Testis (tissue), 3 donors: ENCODE data around the gene DMPK. TPM values are rescaled to one million over a fixed set of nuclear protein-coding genes. Genes with fewer than 3 reads are reported as not detected.

Experiments used
- polyA plus RNA-seq: library from polyadenylated mRNA; stranded (reverse); fragments of 350-450 nt; fragmentation: Illumina TruSeq; extraction: RNeasy Lipid Tissue Mini Kit (QIAGEN cat#74804); gene quantifications from one replicate; pipeline ENCODE4 v1.2.3, GENCODE V29; 2014; ENCODE audit warnings: low read depth, low replicate concordance; ENCODE audit not compliant: insufficient read depth
- total RNA-seq, 2 donors: library from RNA; depleted of rRNA; stranded (reverse); fragments of >200 nt; gene quantifications; one replicate each; pipeline ENCODE4 v1.2.3, GENCODE V29; 2016

The DMPK gene
- total and polyA plus RNA-seq, 3 donors from 2014 or later: 42.6 to 68.8 (median 66.2) TPM

Other genes starting within 250 kb of the DMPK start
- gene OPA3, start 197.7 kb downstream of the DMPK start, total RNA-seq: 10 to 100 TPM; 18.3 to 19.3 TPM
- gene OPA3, start 197.7 kb downstream of the DMPK start, polyA plus RNA-seq: 20.9 TPM
- 1 to 10 TPM in 1 of 2 donors, under 1 TPM in 1; 0.81 to 1.9 TPM for gene GPR4, start 180.3 kb downstream of the DMPK start, total RNA-seq
- 3.2 TPM for gene GPR4, start 180.3 kb downstream of the DMPK start, polyA plus RNA-seq
- 10 to 100 TPM; 36.3 to 48.4 TPM for gene EML2, start 143.1 kb downstream of the DMPK start, total RNA-seq
- gene EML2, start 143.1 kb downstream of the DMPK start, polyA plus RNA-seq: 28.5 TPM
- under 1 TPM; 0.16 to 0.74 TPM for gene GIPR, start 114.3 kb downstream of the DMPK start, total RNA-seq
- 0.50 TPM for gene GIPR, start 114.3 kb downstream of the DMPK start, polyA plus RNA-seq
- 100 to 1,000 TPM; 111 to 128 TPM for gene SNRPD2, start 90.5 kb downstream of the DMPK start, total RNA-seq
- 242 TPM for gene SNRPD2, start 90.5 kb downstream of the DMPK start, polyA plus RNA-seq
- 1 to 10 TPM; 5.3 to 6.9 TPM for gene QPCTL, start 89.8 kb downstream of the DMPK start, total RNA-seq
- 3.5 TPM for gene QPCTL, start 89.8 kb downstream of the DMPK start, polyA plus RNA-seq
- gene FBXO46, start 51.6 kb downstream of the DMPK start, total RNA-seq: 10 to 100 TPM; 22.4 to 24.2 TPM
- gene FBXO46, start 51.6 kb downstream of the DMPK start, polyA plus RNA-seq: 20.1 TPM
- gene MEIOSIN, start 49.1 kb downstream of the DMPK start, total RNA-seq: 10 to 100 TPM in 1 of 2 donors, 1 to 10 TPM in 1; 9.2 to 13.8 TPM
- 10.4 TPM for gene MEIOSIN, start 49.1 kb downstream of the DMPK start, polyA plus RNA-seq
- 10 to 100 TPM; 16.1 to 19.4 TPM for gene SIX5, start 13.2 kb downstream of the DMPK start, total RNA-seq
- gene SIX5, start 13.2 kb downstream of the DMPK start, polyA plus RNA-seq: 12.9 TPM
- 100 to 1,000 TPM; 111 to 124 TPM for gene DMWD, start 10.4 kb upstream of the DMPK start, total RNA-seq
- gene DMWD, start 10.4 kb upstream of the DMPK start, polyA plus RNA-seq: 59.0 TPM
- 10 to 100 TPM; 17.0 to 20.9 TPM for gene RSPH6A, start 32.8 kb upstream of the DMPK start, total RNA-seq
- gene RSPH6A, start 32.8 kb upstream of the DMPK start, polyA plus RNA-seq: 88.3 TPM
- 100 to 1,000 TPM; 123 to 142 TPM for gene SYMPK, start 80.7 kb upstream of the DMPK start, total RNA-seq
- 195 TPM for gene SYMPK, start 80.7 kb upstream of the DMPK start, polyA plus RNA-seq
- 1 to 10 TPM; 1.5 to 1.7 TPM for gene FOXA3, start 81.8 kb upstream of the DMPK start, total RNA-seq
- 1.7 TPM for gene FOXA3, start 81.8 kb upstream of the DMPK start, polyA plus RNA-seq
- gene IRF2BP1, start 103.7 kb upstream of the DMPK start, total RNA-seq: 10 to 100 TPM; 36.0 to 48.3 TPM
- 13.8 TPM for gene IRF2BP1, start 103.7 kb upstream of the DMPK start, polyA plus RNA-seq
- 10 to 100 TPM in 1 of 2 donors, 1 to 10 TPM in 1; 9.4 to 11.1 TPM for gene MYPOP, start 120.1 kb upstream of the DMPK start, total RNA-seq
- 9.5 TPM for gene MYPOP, start 120.1 kb upstream of the DMPK start, polyA plus RNA-seq
- 1 to 10 TPM; 4.8 to 5.1 TPM for gene NANOS2, start 132.3 kb upstream of the DMPK start, total RNA-seq
- gene NANOS2, start 132.3 kb upstream of the DMPK start, polyA plus RNA-seq: 4.8 TPM
- 1 to 10 TPM; 3.0 to 5.7 TPM for gene NOVA2, start 191.4 kb upstream of the DMPK start, total RNA-seq
- gene NOVA2, start 191.4 kb upstream of the DMPK start, polyA plus RNA-seq: 3.1 TPM
- 10 to 100 TPM; 25.6 to 31.2 TPM for gene CCDC61, start 213.0 kb upstream of the DMPK start, total RNA-seq
- 32.5 TPM for gene CCDC61, start 213.0 kb upstream of the DMPK start, polyA plus RNA-seq
- not detected for gene PGLYRP1, start 240.6 kb upstream of the DMPK start, total RNA-seq
- gene PGLYRP1, start 240.6 kb upstream of the DMPK start, polyA plus RNA-seq: not detected